Epithelial cell of esophagus (primary cell): Measurements from ENCODE around the gene JOSD2.

ENCODE experiments used
- DNase-seq: peaks from one replicate; pipeline ENCODE4 v3.0.0; 2010; ENCODE audit warnings: low read depth
- H3K4me3 ChIP-seq: 2 replicates; pipeline ENCODE4 v1.5.1; 2011; ENCODE audit warnings: mild to moderate bottlenecking, low read length, control low read depth
- CTCF ChIP-seq: IDR thresholded peaks from 2 replicates; pipeline ENCODE4 v1.5.1; 2011; ENCODE audit warnings: low read depth, mild to moderate bottlenecking, low read length, control low read depth, inconsistent platforms; ENCODE audit not compliant: insufficient read depth; ENCODE audit errors: missing control alignments

Gene JOSD2

GRCh38 chr19:50500753-50501151 is 10.2 kb downstream of the JOSD2 start:
- no peak for TF ChIP-seq CTCF
- DNase-seq = no peak
- H3K4me3 ChIP-seq = no peak overlapping the region

- peak; percentile 17 for TF ChIP-seq CTCF
- H3K4me3 ChIP-seq = no peak overlapping the region
- no peak for DNase-seq
Observed at GRCh38 chr19:50500060-50500752, 10.8 kb downstream of the JOSD2 start.

- DNase-seq = no peak
- no peak overlapping the region for H3K4me3 ChIP-seq
- TF ChIP-seq CTCF = no peak
Observed at GRCh38 chr19:50498219-50499056, 12.6 kb downstream of the JOSD2 start.

GRCh38 chr19:50497022-50497405 is 14.0 kb downstream of the JOSD2 start:
- no peak overlapping the region for H3K4me3 ChIP-seq
- no peak for DNase-seq
- TF ChIP-seq CTCF = no peak

GRCh38 chr19:50496189-50497021 is 14.6 kb downstream of the JOSD2 start:
- DNase-seq = no peak
- no peak for TF ChIP-seq CTCF
- H3K4me3 ChIP-seq = no peak overlapping the region

- H3K4me3 ChIP-seq = no peak overlapping the region
- no peak for DNase-seq
- no peak for TF ChIP-seq CTCF
Observed at GRCh38 chr19:50495020-50495531, 15.9 kb downstream of the JOSD2 start.
